HepG2 (cell line): ENCODE data around the gene OR6B2. TPM values are rescaled to one million over a fixed set of nuclear protein-coding genes. Genes with fewer than 3 reads are reported as not detected.

Experiments used
- ATAC-seq: fragments of 200-7000 bp; cut with Tn5 transposase; 3 replicates; pipeline ENCODE4 v1.9.1; 2020; ENCODE audit warnings: mild to moderate bottlenecking, moderate library complexity
- BruUV-seq: library from RNA; stranded (reverse); fragments of 400-500 nt; replicated peaks from 2 replicates; lab custom pipeline; 2021; lab: Mats Ljungman, UMichigan
- CTCF ChIA-PET: fragments of 300-600 bp; formaldehyde crosslinking; extraction: SDS; loops from one replicate; lab custom pipeline; 2021; ENCODE audit warnings: low total read pairs, inconsistent platforms, low intra/inter-chr PET ratio; lab: Yijun Ruan, JAX
- POLR2A ChIA-PET: fragments of 350-600 bp; sonication (Branson Sonifier 250); formaldehyde crosslinking; loops from one replicate; lab custom pipeline; 2020; ENCODE audit warnings: antibody characterized with exemption, inconsistent platforms; lab: Yijun Ruan, JAX
- DNase-seq: peaks from one replicate; pipeline ENCODE4 v3.0.0-alpha.2; 2015; ENCODE audit warnings: low spot score
- FAIRE-seq: peaks from 3 replicates; lab custom pipeline; 2011; peaks lifted over from hg19 to GRCh38; lab: Jason Lieb, UNC
- H2AFZ ChIP-seq: one replicate; pipeline ENCODE4 v1.6.1; 2011; ENCODE audit warnings: low read length, inconsistent platforms
- H3K27ac ChIP-seq: fragments of 300-600 bp; 3 replicates; pipeline ENCODE4 v1.8.0; 2011; ENCODE audit warnings: mixed run types, mild to moderate bottlenecking, mixed read lengths, low read length, inconsistent platforms; ENCODE audit not compliant: insufficient read depth; ENCODE audit errors: extremely low read length
- H3K27me3 ChIP-seq, 2 experiments: fragments of 200-600 bp in 1 of 2; 2 replicates in 1 of 2; 3 replicates in 1 of 2; pipeline versions ENCODE4 v1.6.0 to v1.8.0; 2011; ENCODE audit warnings: low read length in 2 of 2, mild to moderate bottlenecking in 2 of 2, moderate library complexity in 2 of 2, inconsistent platforms in 1 of 2; ENCODE audit not compliant: insufficient read depth in 2 of 2, control insufficient read depth in 1 of 2
- H3K36me3 ChIP-seq, 2 experiments: fragments of 200-600 bp in 1 of 2; replicated peaks in 1 of 2; 2 replicates in 1 of 2; 3 replicates in 1 of 2; pipeline versions ENCODE4 v1.5.1 to v1.8.0; 2011; ENCODE audit warnings: low read length in 2 of 2, inconsistent platforms in 1 of 2; ENCODE audit not compliant: insufficient read depth in 2 of 2, control insufficient read depth in 1 of 2
- H3K4me1 ChIP-seq: 2 replicates; pipeline ENCODE4 v1.5.1; 2012; ENCODE audit warnings: low read length, inconsistent platforms; ENCODE audit not compliant: insufficient read depth
- H3K4me2 ChIP-seq: 2 replicates; pipeline ENCODE4 v1.6.0; 2011; ENCODE audit warnings: low read depth, low read length, inconsistent platforms
- H3K4me3 ChIP-seq, 3 experiments: fragments of 200-600 bp in 1 of 3; sonication (generic), shearing (Covaris generic) in 1 of 3; replicated peaks in 1 of 3; 2 replicates each; pipeline ENCODE4 v1.5.1; 2011 to 2016; ENCODE audit warnings: low read length in 3 of 3, inconsistent platforms in 2 of 3, low read depth in 2 of 3, mild to moderate bottlenecking in 2 of 3, control low read depth in 1 of 3, mixed read lengths in 1 of 3; ENCODE audit not compliant: insufficient read depth in 1 of 3
- H3K79me2 ChIP-seq: one replicate; pipeline ENCODE4 v1.6.1; 2011; ENCODE audit warnings: low read length, inconsistent platforms; ENCODE audit not compliant: insufficient read depth
- H3K9ac ChIP-seq: 2 replicates; pipeline ENCODE4 v1.6.0; 2011; ENCODE audit warnings: mild to moderate bottlenecking, low read depth, low read length, inconsistent platforms; ENCODE audit not compliant: insufficient read depth
- H3K9me3 ChIP-seq: 2 replicates; pipeline ENCODE4 v1.5.1; 2012; ENCODE audit warnings: mild to moderate bottlenecking, low read length
- H4K20me1 ChIP-seq: 2 replicates; pipeline ENCODE4 v1.6.0; 2011; ENCODE audit warnings: inconsistent platforms, mild to moderate bottlenecking, low read length, moderate library complexity; ENCODE audit not compliant: insufficient read depth
- KAT7 ChIP-seq: IDR thresholded peaks from 2 replicates; pipeline ENCODE4 v1.6.1; 2018; ENCODE audit warnings: borderline replicate concordance, missing compliant biosample characterization
- KLF9 ChIP-seq: IDR thresholded peaks from 2 replicates; pipeline ENCODE4 v1.6.1; 2016; ENCODE audit warnings: low read depth
- MAFF ChIP-seq: IDR thresholded peaks from 2 replicates; pipeline ENCODE4 v1.6.1; 2011; ENCODE audit warnings: low read depth, low read length, improper control_type of control experiment
- MAFK ChIP-seq, 2 experiments: IDR thresholded peaks in 1 of 2; conservative IDR thresholded peaks in 1 of 2; 2 replicates each; pipeline ENCODE4 v1.6.1; 2011; ENCODE audit warnings: improper control_type of control experiment in 2 of 2, low read length in 2 of 2
- MIER2 ChIP-seq: IDR thresholded peaks from 2 replicates; pipeline ENCODE4 v1.6.1; 2016; ENCODE audit warnings: missing biosample characterization, missing genetic modification reagents
- PAF1 ChIP-seq: IDR thresholded peaks from 2 replicates; pipeline ENCODE4 v1.6.1; 2016; ENCODE audit warnings: missing genetic modification reagents, missing compliant biosample characterization
- RFX3 ChIP-seq: IDR thresholded peaks from 2 replicates; pipeline ENCODE4 v1.6.1; 2016; ENCODE audit warnings: missing biosample characterization, missing genetic modification reagents
- SNAI1 ChIP-seq: sonication (generic); formaldehyde crosslinking; IDR thresholded peaks from 2 replicates; pipeline ENCODE4 v1.5.0; 2020; ENCODE audit warnings: mild to moderate bottlenecking, missing genetic modification reagents, borderline replicate concordance
- ZGPAT ChIP-seq: IDR thresholded peaks from 2 replicates; pipeline ENCODE4 v1.6.1; 2016; ENCODE audit warnings: mild to moderate bottlenecking
- ZNF781 ChIP-seq: sonication (generic); formaldehyde crosslinking; IDR thresholded peaks from 2 replicates; pipeline ENCODE4 v1.5.1; 2020; ENCODE audit warnings: borderline replicate concordance, mild to moderate bottlenecking, missing genetic modification reagents; ENCODE audit errors: not compliant biosample characterization
- ZSCAN21 ChIP-seq: sonication (generic); formaldehyde crosslinking; IDR thresholded peaks from 2 replicates; pipeline ENCODE4 v1.8.0; 2022; ENCODE audit warnings: mild to moderate bottlenecking, missing genetic modification reagents, moderate library complexity, borderline replicate concordance
- ZSCAN29 ChIP-seq: sonication (generic); formaldehyde crosslinking; conservative IDR thresholded peaks from 2 replicates; pipeline ENCODE4 v1.4.0; 2020; ENCODE audit warnings: mild to moderate bottlenecking, missing genetic modification reagents
- WGBS: methylation state at CpG from one replicate; pipeline ENCODE4 v1.1.6; 2017; ENCODE audit warnings: low lambda C conversion rate; 5-methylcytosine and 5-hydroxymethylcytosine counted together
- in situ Hi-C: cut with HindIII; loops from 2 replicates; pipeline ENCODE4 v1.10.0; 2017; ENCODE audit warnings: low pct_unique_long_range_greater_than_20kb; ENCODE audit not compliant: extremely low pct_ligation_motif_present
- intact Hi-C: fragments of 100-400 bp; cut with micrococcal nuclease; formaldehyde crosslinking; loops from one replicate; pipeline ENCODE4 v1.10.0; 2022; ENCODE audit not compliant: unreplicated experiment
- polyA plus RNA-seq, 8 experiments: library from polyadenylated mRNA; depleted of rRNA in 3 of 8; stranded (reverse) in 7 of 8; unstranded in 1 of 8; fragments of >200 nt; fragmentation: Illumina TruSeq in 4 of 8; extraction: Trizol in 4 of 8; gene quantifications; 2 replicates each; pipeline versions ENCODE4 v1.2.1 to v1.2.3, GENCODE V29; 2011 to 2016; ENCODE audit warnings: low read depth in 4 of 8, missing spikeins in 1 of 8, mixed read lengths in 1 of 8; ENCODE audit not compliant: insufficient read depth in 1 of 8
- total RNA-seq, 5 experiments: library from RNA; depleted of rRNA; stranded (reverse); fragments of >200 nt; fragmentation: Illumina TruSeq; extraction: Trizol; gene quantifications; 2 replicates each; pipeline ENCODE4 v1.2.3, GENCODE V29; 2016; ENCODE audit warnings: low read depth in 1 of 5

Gene OR6B2
- total and polyA plus RNA-seq, 2 of the 13 experiments (the other 11 are each of a cell fraction or from before 2014, with no cell fraction given) = not detected

GRCh38 chr2:240070907-240071306 lies 40.7 kb upstream of the OR6B2 start:
- no peak overlapping the region for H3K4me2 ChIP-seq
- DNase-seq (no peak), FAIRE-seq (no peak), ATAC-seq (no peak)
- no peak overlapping the region for H3K27ac ChIP-seq
- H3K79me2 ChIP-seq = no peaks in the 10 kb centered on the region
- no peaks in the 10 kb centered on the region for H3K4me1 ChIP-seq
- peaks cover 0 to 13% of the 10 kb centered on the region in 2 experiments; a peak in 2 of 5 replicates for H3K27me3 ChIP-seq
- ChIA-PET POLR2A (no interaction called here), CTCF (no interaction called here)
- H3K4me3 ChIP-seq = no peak overlapping the region
- intact Hi-C loops (no loop called here), in situ Hi-C loops (no loop called here)
- H3K9me3 ChIP-seq = no peaks in the 10 kb centered on the region
- H2AFZ ChIP-seq = no peak overlapping the region
- 27% methylated on average over 3 of the region's 3 CpGs for WGBS
- BruUV-seq = no TSS peak
- H3K36me3 ChIP-seq = no peaks in the 10 kb centered on the region
- TF ChIP-seq SNAI1 (CRISPR knock-in tag) (no peak), KLF9 (CRISPR knock-in tag) (no peak), ZSCAN29 (CRISPR knock-in tag) (no peak), KAT7 (CRISPR knock-in tag) (no peak), PAF1 (CRISPR knock-in tag) (no peak), MAFK (conservative IDR thresholded peaks at IDR 0.05 in 1 of 2, IDR thresholded peaks at IDR 0.05 in 1 of 2; ENCODE audit: low read length in 2 of 2) (peak; percentile 78 to 89), MAFF (peak; percentile 81)
- H3K9ac ChIP-seq = no peak overlapping the region
- no peaks in the 10 kb centered on the region for H4K20me1 ChIP-seq

- H3K27me3 ChIP-seq = peaks cover 0 to 10% of the 10 kb centered on the region in 2 experiments; a peak in 2 of 5 replicates
- no peak overlapping the region for H3K9ac ChIP-seq
- H3K4me1 ChIP-seq = no peaks in the 10 kb centered on the region
- intact Hi-C loops (no loop called here), in situ Hi-C loops (no loop called here)
- H3K36me3 ChIP-seq = no peaks in the 10 kb centered on the region
- H4K20me1 ChIP-seq = no peaks in the 10 kb centered on the region
- H3K79me2 ChIP-seq = no peaks in the 10 kb centered on the region
- no peak overlapping the region for H3K4me2 ChIP-seq
- no TSS peak for BruUV-seq
- H3K9me3 ChIP-seq = no peaks in the 10 kb centered on the region
- no peak overlapping the region for H3K27ac ChIP-seq
- no peak for ATAC-seq
- WGBS = 0% methylated on average over 1 of the region's 1 CpG
- CTCF ChIA-PET = no interaction called here
- POLR2A ChIA-PET = no interaction called here
- DNase-seq = no peak
- H3K4me3 ChIP-seq = no peak overlapping the region
- FAIRE-seq = no peak
- no peak for TF ChIP-seq RFX3 (CRISPR knock-in tag)
- TF ChIP-seq ZSCAN21 (CRISPR knock-in tag) = no peak
- TF ChIP-seq ZNF781 = no peak
- no peak for TF ChIP-seq ZGPAT (CRISPR knock-in tag)
- no peak for TF ChIP-seq MIER2
- H2AFZ ChIP-seq = no peak overlapping the region
Observed at GRCh38 chr2:240069829-240070228, 39.6 kb upstream of the OR6B2 start.
